Epithelial cell of esophagus (primary cell): ENCODE measurements around the gene EDEM1.

Source experiments
- DNase-seq: peaks from one replicate; pipeline ENCODE4 v3.0.0; 2010; ENCODE audit warnings: low read depth
- H3K4me3 ChIP-seq: 2 replicates; pipeline ENCODE4 v1.5.1; 2011; ENCODE audit warnings: mild to moderate bottlenecking, low read length, control low read depth
- CTCF ChIP-seq: IDR thresholded peaks from 2 replicates; pipeline ENCODE4 v1.5.1; 2011; ENCODE audit warnings: low read depth, mild to moderate bottlenecking, low read length, control low read depth, inconsistent platforms; ENCODE audit not compliant: insufficient read depth; ENCODE audit errors: missing control alignments

The EDEM1 gene

GRCh38 chr3:5267889-5268288 is 80.4 kb downstream of the EDEM1 start:
- TF ChIP-seq CTCF: no peak
- no peak overlapping the region for H3K4me3 ChIP-seq
- DNase-seq: no peak
